Thyroid gland (tissue), 4 donors: ENCODE data around the gene FGGY. TPM values are rescaled to one million over a fixed set of nuclear protein-coding genes. Genes with fewer than 3 reads are reported as not detected.

Experiments
- DNase-seq, 2 donors: peaks; one replicate each; pipeline ENCODE4 v3.0.0-alpha.2; 2019
- H3K27ac ChIP-seq, 3 donors: fragments of 200-600 bp; sonication (generic); 1 replicate in 2 of 3; 2 replicates in 1 of 3; pipeline ENCODE4 v1.5.1; 2016 to 2019; ENCODE audit warnings: mild to moderate bottlenecking in 1 of 3, moderate library complexity in 1 of 3
- H3K27me3 ChIP-seq: fragments of 200-600 bp; sonication (generic); one replicate; pipeline ENCODE4 v1.5.1; 2019
- H3K36me3 ChIP-seq, 2 donors: fragments of 200-600 bp; sonication (generic); one replicate each; pipeline ENCODE4 v1.5.1; 2016 to 2019
- H3K4me1 ChIP-seq, 2 donors: fragments of 200-600 bp; sonication (generic); one replicate each; pipeline ENCODE4 v1.5.1; 2017 to 2019
- H3K4me3 ChIP-seq, 3 donors: fragments of 200-600 bp; sonication (generic); replicated peaks in 1 of 3; 1 replicate in 2 of 3; 2 replicates in 1 of 3; pipeline ENCODE4 v1.5.1; 2016; ENCODE audit warnings: mild to moderate bottlenecking in 1 of 3
- H3K9me3 ChIP-seq: fragments of 200-600 bp; sonication (generic); one replicate; pipeline ENCODE4 v1.5.1; 2017
- CTCF ChIP-seq, 6 experiments: fragments of 200-600 bp in 3 of 6; fragments of 450-650 bp in 3 of 6; sonication (generic) in 3 of 6; IDR thresholded peaks; one replicate each; pipeline ENCODE4 v1.5.1; 2016 to 2019; ENCODE audit warnings: antibody characterized with exemption in 6 of 6, mild to moderate bottlenecking in 2 of 6, inconsistent platforms in 1 of 6, moderate library complexity in 1 of 6
- POLR2A ChIP-seq, 2 donors: fragments of 450-650 bp; IDR thresholded peaks; one replicate each; pipeline ENCODE4 v1.6.1; 2017; ENCODE audit warnings: antibody characterized with exemption in 2 of 2, mild to moderate bottlenecking in 2 of 2, moderate library complexity in 1 of 2
- WGBS, 2 donors: methylation state at CpG; one replicate each; pipeline ENCODE4 v1.1.5; 2017; 5-methylcytosine and 5-hydroxymethylcytosine counted together
- intact Hi-C: fragments of 100-400 bp; cut with DNase I; formaldehyde crosslinking; loops from one replicate; pipeline ENCODE4 v1.15.1; 2023
- total RNA-seq, 4 donors: library from RNA; depleted of rRNA; stranded (reverse); fragments of >200 nt; gene quantifications; one replicate each; pipeline ENCODE4 v1.2.3, GENCODE V29; 2016

FGGY gene
- total RNA-seq, 4 donors from 2014 or later: 24.6 to 46.1 (median 36.4) TPM

DNA sequence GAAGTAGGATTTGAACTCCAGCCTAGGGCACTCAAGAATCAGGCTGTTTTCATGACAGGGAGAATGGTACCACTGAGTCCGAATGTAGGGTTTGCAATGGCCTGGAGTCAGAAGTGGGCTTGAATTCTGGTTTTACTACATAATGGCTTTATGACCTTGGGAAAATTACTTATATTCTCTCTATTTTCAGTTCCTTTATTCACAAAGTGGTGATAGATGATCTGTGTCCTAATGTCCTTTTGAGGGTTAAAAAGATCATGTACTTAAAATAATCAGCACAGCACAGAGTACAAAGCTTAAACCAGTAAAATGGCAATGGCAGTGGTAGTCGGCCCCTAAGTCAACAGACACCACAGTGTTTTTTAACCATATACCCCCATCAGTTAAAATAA is 454.1 kb downstream of the FGGY start:
- no peak for TF ChIP-seq POLR2A (IDR thresholded peaks at IDR 0.05)
- no peak for TF ChIP-seq CTCF (IDR thresholded peaks at IDR 0.05)
- Histone ChIP-seq H3K4me3 (no peak overlapping the region), H3K9me3 (no peaks in the 10 kb centered on the region), H3K4me1 (peaks cover 0 to 11% of the 10 kb centered on the region in 2 donors), H3K27me3 (no peaks in the 10 kb centered on the region), H3K27ac (no peak overlapping the region), H3K36me3 (no peaks in the 10 kb centered on the region)
- intact Hi-C loops: no loop called here
- DNase-seq: no peak
- WGBS, 2 donors: 80 to 91% methylated on average over 2 of the region's 2 CpGs

GRCh38 chr1:59751801-59752200 is 454.9 kb downstream of the FGGY start:
- Histone ChIP-seq H3K9me3 (no peaks in the 10 kb centered on the region), H3K27me3 (no peaks in the 10 kb centered on the region), H3K27ac (no peak overlapping the region), H3K4me1 (peaks cover 0 to 11% of the 10 kb centered on the region in 2 donors), H3K4me3 (no peak overlapping the region), H3K36me3 (no peaks in the 10 kb centered on the region)
- no peak for DNase-seq
- 93% methylated on average over 2 of the region's 2 CpGs for WGBS, 2 donors
- no peak for TF ChIP-seq CTCF (IDR thresholded peaks at IDR 0.05)
- no peak for TF ChIP-seq POLR2A (IDR thresholded peaks at IDR 0.05)
- intact Hi-C loops: no loop called here

DNA sequence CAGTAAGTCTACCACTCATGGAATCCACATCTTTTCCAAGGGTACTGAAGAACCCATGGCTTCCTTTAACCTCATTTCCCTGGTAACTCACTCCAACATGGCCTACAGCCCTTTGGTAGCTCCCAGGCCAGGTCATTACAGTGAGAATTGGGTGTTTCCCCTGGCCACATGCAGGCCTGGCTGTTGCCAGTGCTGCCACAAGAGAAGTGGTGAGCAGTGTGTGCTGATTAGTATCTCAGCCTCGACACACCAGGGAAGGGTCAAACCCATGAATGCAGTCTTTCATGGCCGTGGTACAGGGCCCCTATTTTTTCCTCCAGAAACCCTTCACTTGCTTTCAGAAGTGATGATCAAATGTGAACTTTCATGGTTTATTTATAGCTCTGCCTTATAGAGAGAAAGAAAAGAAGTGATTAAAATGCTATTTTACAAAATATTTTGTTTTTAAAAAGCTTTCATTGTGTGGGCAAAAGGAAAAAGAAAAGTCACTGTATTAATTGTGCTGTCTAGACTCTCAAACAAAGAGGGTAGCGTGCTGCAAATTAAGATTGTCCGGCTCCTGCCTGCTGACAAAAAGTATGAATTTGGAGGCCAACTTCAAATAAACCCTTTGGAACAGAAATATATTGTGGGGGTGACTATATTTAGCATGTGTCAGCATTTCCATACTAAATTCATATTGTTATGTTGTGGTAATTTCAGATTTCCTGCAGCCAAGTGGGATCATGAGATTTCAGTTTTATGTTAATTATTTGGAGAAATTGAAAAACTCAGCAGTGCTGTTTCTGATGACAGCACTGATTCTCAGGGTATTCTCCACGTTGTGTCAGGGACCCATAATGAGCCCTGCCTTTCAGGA is 455.9 kb downstream of the FGGY start:
- H3K9me3 ChIP-seq: no peaks in the 10 kb centered on the region
- peaks cover 0 to 11% of the 10 kb centered on the region in 2 donors for H3K4me1 ChIP-seq
- TF ChIP-seq CTCF (IDR thresholded peaks at IDR 0.05): no peak
- TF ChIP-seq POLR2A (IDR thresholded peaks at IDR 0.05): no peak
- no peak overlapping the region for H3K27ac ChIP-seq
- WGBS, 2 donors: 79 to 82% methylated on average over 5 of the region's 5 CpGs
- H3K36me3 ChIP-seq: no peaks in the 10 kb centered on the region
- no peak for DNase-seq
- no peak overlapping the region for H3K4me3 ChIP-seq
- intact Hi-C loops: no loop called here
- no peaks in the 10 kb centered on the region for H3K27me3 ChIP-seq

DNA sequence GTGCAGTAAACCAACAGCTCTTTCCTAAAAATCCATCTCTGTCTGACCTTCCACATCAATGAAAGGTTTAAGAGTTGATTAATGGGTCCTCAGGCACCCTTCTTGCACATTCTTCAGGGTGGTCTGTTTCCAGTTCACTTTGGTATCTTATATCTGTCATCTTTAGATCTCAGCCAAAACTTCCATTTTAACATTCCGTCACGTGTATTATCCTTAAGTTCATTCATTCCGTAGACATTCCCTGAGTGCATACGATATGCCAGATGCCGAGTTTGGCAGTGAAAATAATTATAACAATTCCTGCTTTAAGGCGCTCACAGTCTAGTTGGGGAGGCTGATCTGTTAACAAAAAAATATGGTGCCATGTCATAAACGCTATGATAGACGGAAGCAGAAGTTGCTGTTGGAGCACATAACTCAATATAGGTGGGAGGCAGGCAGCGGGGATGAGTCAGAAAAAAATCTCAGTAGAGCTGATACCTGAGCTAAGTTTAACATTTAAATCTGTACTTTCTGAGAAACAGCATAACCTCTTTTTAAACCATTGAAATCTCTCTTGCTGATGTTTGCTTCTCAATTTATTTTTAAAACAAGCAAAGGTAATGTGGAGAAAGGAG is 458.3 kb downstream of the FGGY start:
- intact Hi-C loops: loop anchor here (5.0 kb wide), 1 partner anchor 1018 kb away; no protein-coding TSS in a partner anchor
- Histone ChIP-seq H3K4me1 (peaks cover 4 to 14% of the 10 kb centered on the region in 2 donors), H3K36me3 (no peaks in the 10 kb centered on the region), H3K4me3 (no peak overlapping the region), H3K9me3 (no peaks in the 10 kb centered on the region), H3K27me3 (no peaks in the 10 kb centered on the region), H3K27ac (no peak overlapping the region)
- no peak for DNase-seq
- TF ChIP-seq CTCF (IDR thresholded peaks at IDR 0.05) (no peak), POLR2A (IDR thresholded peaks at IDR 0.05) (no peak)
- 97 to 98% methylated on average over 9 of the region's 9 CpGs for WGBS, 2 donors
